ENCODE data around the gene METTL21A. TPM values are rescaled to one million over a fixed set of nuclear protein-coding genes. Genes with fewer than 3 reads are reported as not detected.

The METTL21A gene
- total and polyA plus RNA-seq, 2 of the 4 experiments (the other 2 are of a cell fraction): 5.9 to 11.6 TPM

DNA sequence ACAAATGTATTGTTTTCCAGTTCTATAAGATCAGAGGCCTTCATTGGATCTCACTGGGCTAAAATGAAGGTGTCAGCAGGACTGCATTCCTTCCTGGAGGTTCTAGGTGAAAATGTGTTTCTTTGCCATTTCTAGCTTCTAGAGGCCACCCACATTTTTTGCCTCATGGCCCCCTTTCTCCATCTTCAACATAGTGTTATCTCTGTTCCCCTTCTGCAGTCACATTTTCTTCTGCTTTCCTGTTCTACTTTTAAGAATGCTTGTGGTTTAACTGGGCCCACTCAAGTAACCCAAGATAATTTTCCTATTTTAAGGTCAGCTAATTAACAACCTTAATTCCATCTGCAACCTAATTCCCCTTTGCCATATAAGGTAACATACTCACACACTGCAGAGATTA, 36.1 kb downstream of the METTL21A start:
- Histone ChIP-seq H2BK20ac (ENCODE audit: low read depth, low read length) (no peak overlapping the region), H4K8ac (ENCODE audit: low read depth in 2 of 2, low read length in 2 of 2) (no peak overlapping the region), H3K79me1 (ENCODE audit: low read depth in 1 of 2, low read length in 2 of 2) (peaks cover 3 to 14% of the 10 kb centered on the region in 2 experiments), H3K23ac (ENCODE audit: low read depth, low read length) (no peak overlapping the region), H2AK5ac (ENCODE audit: low read depth, low read length) (no peak overlapping the region), H3K4me2 (ENCODE audit: low read depth, low read length) (no peak overlapping the region), H3K14ac (replicated peaks; ENCODE audit: low read depth, low read length) (no peak overlapping the region), H2AFZ (replicated peaks; ENCODE audit: low read length, poor library complexity) (no peak overlapping the region), H3K4me3 (ENCODE audit: insufficient read depth, low read depth, low read length) (no peak overlapping the region), H4K5ac (ENCODE audit: low read depth, low read length) (no peak overlapping the region), H3K36me3 (ENCODE audit: control insufficient read depth, insufficient read depth, low read length) (peaks cover 17% of the 10 kb centered on the region), H3K27me3 (ENCODE audit: control insufficient read depth, insufficient read depth, low read length) (no peaks in the 10 kb centered on the region), H4K20me1 (ENCODE audit: insufficient read depth, low read length) (no peaks in the 10 kb centered on the region), H3K4me1 (ENCODE audit: control insufficient read depth, insufficient read depth, low read length) (no peaks in the 10 kb centered on the region), H2BK5ac (ENCODE audit: low read depth, low read length, poor library complexity, severe bottlenecking) (no peak overlapping the region), H4K91ac (ENCODE audit: insufficient read depth, low read depth, low read length) (no peak overlapping the region), H2AK9ac (replicated peaks; ENCODE audit: low read depth, low read length, poor library complexity) (no peak overlapping the region), H3K9me1 (ENCODE audit: insufficient read depth, low read length) (no peaks in the 10 kb centered on the region), H2BK120ac (ENCODE audit: low read depth, low read length) (no peak overlapping the region), H3K9ac (ENCODE audit: low read depth, low read length) (no peak overlapping the region), H3K4ac (ENCODE audit: low read depth, low read length) (no peak overlapping the region), H3K27ac (ENCODE audit: insufficient read depth, low read length) (no peak overlapping the region), H2BK15ac (ENCODE audit: low read depth, low read length) (no peak overlapping the region), H3K18ac (ENCODE audit: low read depth, low read length) (no peak overlapping the region), H3K9me3 (ENCODE audit: control insufficient read depth, insufficient read depth, low read length) (peaks cover 4% of the 10 kb centered on the region; the same call in 1 of the 2 replicates), H3K56ac (ENCODE audit: extremely low read depth, insufficient read depth, low read length) (no peak overlapping the region)
- intact Hi-C loops (cut with micrococcal nuclease) (no loop called here), in situ Hi-C loops (cut with MboI; ENCODE audit: low sequenced_read_pairs) (no loop called here), dilution Hi-C loops (cut with HindIII; ENCODE audit: low sequenced_read_pairs, unreplicated experiment) (no loop called here)
- ATAC-seq (ENCODE audit: low read depth) (no peak), DNase-seq (no peak)
- CTCF ChIA-PET: no interaction called here
- POLR2A ChIA-PET (ENCODE audit: unreplicated experiment): no interaction called here
- no peak for TF ChIP-seq FOS (IDR thresholded peaks at IDR 0.05; ENCODE audit: low read depth, low read length)
- TF ChIP-seq, protein P1, sequence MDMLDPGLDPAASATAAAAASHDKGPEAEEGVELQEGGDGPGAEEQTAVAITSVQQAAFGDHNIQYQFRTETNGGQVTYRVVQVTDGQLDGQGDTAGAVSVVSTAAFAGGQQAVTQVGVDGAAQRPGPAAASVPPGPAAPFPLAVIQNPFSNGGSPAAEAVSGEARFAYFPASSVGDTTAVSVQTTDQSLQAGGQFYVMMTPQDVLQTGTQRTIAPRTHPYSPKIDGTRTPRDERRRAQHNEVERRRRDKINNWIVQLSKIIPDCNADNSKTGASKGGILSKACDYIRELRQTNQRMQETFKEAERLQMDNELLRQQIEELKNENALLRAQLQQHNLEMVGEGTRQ (IDR thresholded peaks at IDR 0.05; ENCODE audit: low read depth, low read length): no peak
- TF ChIP-seq, protein P2, sequence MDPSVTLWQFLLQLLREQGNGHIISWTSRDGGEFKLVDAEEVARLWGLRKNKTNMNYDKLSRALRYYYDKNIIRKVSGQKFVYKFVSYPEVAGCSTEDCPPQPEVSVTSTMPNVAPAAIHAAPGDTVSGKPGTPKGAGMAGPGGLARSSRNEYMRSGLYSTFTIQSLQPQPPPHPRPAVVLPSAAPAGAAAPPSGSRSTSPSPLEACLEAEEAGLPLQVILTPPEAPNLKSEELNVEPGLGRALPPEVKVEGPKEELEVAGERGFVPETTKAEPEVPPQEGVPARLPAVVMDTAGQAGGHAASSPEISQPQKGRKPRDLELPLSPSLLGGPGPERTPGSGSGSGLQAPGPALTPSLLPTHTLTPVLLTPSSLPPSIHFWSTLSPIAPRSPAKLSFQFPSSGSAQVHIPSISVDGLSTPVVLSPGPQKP (IDR thresholded peaks at IDR 0.05; ENCODE audit: borderline replicate concordance, low read depth, low read length): no peak
- BruUV-seq (replicated peaks): no TSS peak
